Measurements from ENCODE around the gene TSHR. TPM values are rescaled to one million over a fixed set of nuclear protein-coding genes. Genes with fewer than 3 reads are reported as not detected.
"Not testable (repeated sequence)": the region's sequence is repeated elsewhere in the genome, so short reads cannot be mapped to it uniquely, and the experiment has no call there.

TSHR gene
- polyA plus RNA-seq, 4 donors: 0.01 to 0.81 (median 0.12) TPM; not detected in 1

DNA sequence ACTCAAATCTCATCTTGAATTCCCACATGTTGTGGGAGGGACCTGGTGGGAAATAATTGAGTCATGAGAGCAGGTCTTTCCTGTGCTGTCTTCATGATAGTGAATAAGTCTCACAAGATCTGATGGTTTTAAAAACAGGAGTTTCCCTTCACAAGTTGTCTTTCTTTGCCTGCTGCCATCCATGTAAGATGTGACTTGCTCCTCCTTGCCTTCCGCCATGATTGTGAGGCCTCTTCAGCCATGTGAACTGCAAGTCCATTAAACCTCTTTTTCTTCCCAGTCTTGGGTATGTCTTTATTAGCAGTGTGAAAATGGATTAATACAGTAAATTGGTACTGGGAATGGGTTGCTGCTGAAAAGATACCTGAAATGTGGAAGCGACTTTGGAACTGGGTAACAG is 98.6 kb downstream of the TSHR start:
- H3K9me3 ChIP-seq (ENCODE audit: control insufficient read depth in 2 of 2, insufficient read depth in 1 of 2, low read depth in 1 of 2, low read length in 1 of 2); H3K36me3 ChIP-seq (ENCODE audit: control insufficient read depth in 3 of 3, insufficient read depth in 2 of 3, low read depth in 1 of 3, low read length in 3 of 3); H3K4me1 ChIP-seq (ENCODE audit: control insufficient read depth in 3 of 3, insufficient read depth in 2 of 3, low read depth in 1 of 3, low read length in 2 of 3); H3K4me3 ChIP-seq (ENCODE audit: low read depth in 1 of 3, low read length in 3 of 3); DNase-seq; FAIRE-seq; H3K27ac ChIP-seq (ENCODE audit: low read depth in 1 of 3, low read length in 2 of 3); H3K27me3 ChIP-seq (ENCODE audit: control insufficient read depth in 3 of 3, insufficient read depth in 3 of 3, low read length in 3 of 3): not testable (repeated sequence)
- 89 to 95% (median 93%) methylated on average over 2 of the region's 2 CpGs for WGBS, 3 donors

- H3K36me3 ChIP-seq (ENCODE audit: control insufficient read depth in 3 of 3, insufficient read depth in 2 of 3, low read depth in 1 of 3, low read length in 3 of 3): no peaks in the 10 kb centered on the region
- H3K4me1 ChIP-seq (ENCODE audit: control insufficient read depth in 3 of 3, insufficient read depth in 2 of 3, low read depth in 1 of 3, low read length in 2 of 3): no peaks in the 10 kb centered on the region
- FAIRE-seq (no peak), DNase-seq (no peak)
- H3K27me3 ChIP-seq (ENCODE audit: control insufficient read depth in 3 of 3, insufficient read depth in 3 of 3, low read length in 3 of 3): no peaks in the 10 kb centered on the region
- H3K9me3 ChIP-seq (ENCODE audit: control insufficient read depth in 2 of 2, insufficient read depth in 1 of 2, low read depth in 1 of 2, low read length in 1 of 2): peaks cover 0 to 6% of the 10 kb centered on the region in 2 donors
- H3K27ac ChIP-seq (ENCODE audit: low read depth in 1 of 3, low read length in 2 of 3): no peak overlapping the region
- no peak overlapping the region for H3K4me3 ChIP-seq (ENCODE audit: low read depth in 1 of 3, low read length in 3 of 3)
- WGBS, 3 donors: 94% methylated on average over 5 of the region's 5 CpGs
Observed at GRCh38 chr14:81055971-81056370, 100.5 kb downstream of the TSHR start.

- no peak overlapping the region for H3K4me3 ChIP-seq (ENCODE audit: low read depth in 1 of 3, low read length in 3 of 3)
- FAIRE-seq (no peak), DNase-seq (no peak)
- H3K27me3 ChIP-seq (ENCODE audit: control insufficient read depth in 3 of 3, insufficient read depth in 3 of 3, low read length in 3 of 3): no peaks in the 10 kb centered on the region
- 41 to 51% (median 43%) methylated on average over 4 of the region's 4 CpGs for WGBS, 3 donors
- H3K9me3 ChIP-seq (ENCODE audit: control insufficient read depth in 2 of 2, insufficient read depth in 1 of 2, low read depth in 1 of 2, low read length in 1 of 2): no peaks in the 10 kb centered on the region
- no peaks in the 10 kb centered on the region for H3K4me1 ChIP-seq (ENCODE audit: control insufficient read depth in 3 of 3, insufficient read depth in 2 of 3, low read depth in 1 of 3, low read length in 2 of 3)
- H3K27ac ChIP-seq (ENCODE audit: low read depth in 1 of 3, low read length in 2 of 3): no peak overlapping the region
- no peaks in the 10 kb centered on the region for H3K36me3 ChIP-seq (ENCODE audit: control insufficient read depth in 3 of 3, insufficient read depth in 2 of 3, low read depth in 1 of 3, low read length in 3 of 3)
Observed at GRCh38 chr14:81062380-81062779, 107.0 kb downstream of the TSHR start.

GRCh38 chr14:81062816-81063215 is 107.4 kb downstream of the TSHR start:
- no peaks in the 10 kb centered on the region for H3K4me1 ChIP-seq (ENCODE audit: control insufficient read depth in 3 of 3, insufficient read depth in 2 of 3, low read depth in 1 of 3, low read length in 2 of 3)
- no peak overlapping the region for H3K27ac ChIP-seq (ENCODE audit: low read depth in 1 of 3, low read length in 2 of 3)
- FAIRE-seq (no peak), DNase-seq (no peak)
- H3K27me3 ChIP-seq (ENCODE audit: control insufficient read depth in 3 of 3, insufficient read depth in 3 of 3, low read length in 3 of 3): no peaks in the 10 kb centered on the region
- no peaks in the 10 kb centered on the region for H3K36me3 ChIP-seq (ENCODE audit: control insufficient read depth in 3 of 3, insufficient read depth in 2 of 3, low read depth in 1 of 3, low read length in 3 of 3)
- no peaks in the 10 kb centered on the region for H3K9me3 ChIP-seq (ENCODE audit: control insufficient read depth in 2 of 2, insufficient read depth in 1 of 2, low read depth in 1 of 2, low read length in 1 of 2)
- WGBS, 3 donors: 16 to 28% (median 26%) methylated on average over 4 of the region's 4 CpGs
- no peak overlapping the region for H3K4me3 ChIP-seq (ENCODE audit: low read depth in 1 of 3, low read length in 3 of 3)

- Histone ChIP-seq H3K9me3 (ENCODE audit: control insufficient read depth in 2 of 2, insufficient read depth in 1 of 2, low read depth in 1 of 2, low read length in 1 of 2) (peaks cover 0 to 4% of the 10 kb centered on the region in 2 donors), H3K27ac (ENCODE audit: low read depth in 1 of 3, low read length in 2 of 3) (no peak overlapping the region), H3K27me3 (ENCODE audit: control insufficient read depth in 3 of 3, insufficient read depth in 3 of 3, low read length in 3 of 3) (no peaks in the 10 kb centered on the region), H3K4me1 (ENCODE audit: control insufficient read depth in 3 of 3, insufficient read depth in 2 of 3, low read depth in 1 of 3, low read length in 2 of 3) (no peaks in the 10 kb centered on the region), H3K36me3 (ENCODE audit: control insufficient read depth in 3 of 3, insufficient read depth in 2 of 3, low read depth in 1 of 3, low read length in 3 of 3) (no peaks in the 10 kb centered on the region), H3K4me3 (ENCODE audit: low read depth in 1 of 3, low read length in 3 of 3) (no peak overlapping the region)
- no peak for DNase-seq
- 34 to 50% (median 41%) methylated on average over 1 of the region's 1 CpG for WGBS, 3 donors
- FAIRE-seq: no peak
Observed at GRCh38 chr14:81066672-81067071, 111.3 kb downstream of the TSHR start.

GRCh38 chr14:81067156-81067555 is 111.7 kb downstream of the TSHR start:
- no peak overlapping the region for H3K27ac ChIP-seq (ENCODE audit: low read depth in 1 of 3, low read length in 2 of 3)
- H3K9me3 ChIP-seq (ENCODE audit: control insufficient read depth in 2 of 2, insufficient read depth in 1 of 2, low read depth in 1 of 2, low read length in 1 of 2): peaks cover 0 to 4% of the 10 kb centered on the region in 2 donors
- H3K27me3 ChIP-seq (ENCODE audit: control insufficient read depth in 3 of 3, insufficient read depth in 3 of 3, low read length in 3 of 3): no peaks in the 10 kb centered on the region
- no peaks in the 10 kb centered on the region for H3K4me1 ChIP-seq (ENCODE audit: control insufficient read depth in 3 of 3, insufficient read depth in 2 of 3, low read depth in 1 of 3, low read length in 2 of 3)
- WGBS, 3 donors: 90 to 96% (median 93%) methylated on average over 2 of the region's 2 CpGs
- no peaks in the 10 kb centered on the region for H3K36me3 ChIP-seq (ENCODE audit: control insufficient read depth in 3 of 3, insufficient read depth in 2 of 3, low read depth in 1 of 3, low read length in 3 of 3)
- FAIRE-seq (no peak), DNase-seq (no peak)
- no peak overlapping the region for H3K4me3 ChIP-seq (ENCODE audit: low read depth in 1 of 3, low read length in 3 of 3)

- H3K9me3 ChIP-seq (ENCODE audit: control insufficient read depth in 2 of 2, insufficient read depth in 1 of 2, low read depth in 1 of 2, low read length in 1 of 2): peaks cover 0 to 4% of the 10 kb centered on the region in 2 donors
- no peak overlapping the region for H3K4me3 ChIP-seq (ENCODE audit: low read depth in 1 of 3, low read length in 3 of 3)
- no peak for FAIRE-seq
- H3K36me3 ChIP-seq (ENCODE audit: control insufficient read depth in 3 of 3, insufficient read depth in 2 of 3, low read depth in 1 of 3, low read length in 3 of 3): no peaks in the 10 kb centered on the region
- H3K27me3 ChIP-seq (ENCODE audit: control insufficient read depth in 3 of 3, insufficient read depth in 3 of 3, low read length in 3 of 3): no peaks in the 10 kb centered on the region
- no peak overlapping the region for H3K27ac ChIP-seq (ENCODE audit: low read depth in 1 of 3, low read length in 2 of 3)
- WGBS, 3 donors: 86 to 95% (median 89%) methylated on average over 2 of the region's 2 CpGs
- H3K4me1 ChIP-seq (ENCODE audit: control insufficient read depth in 3 of 3, insufficient read depth in 2 of 3, low read depth in 1 of 3, low read length in 2 of 3): no peaks in the 10 kb centered on the region
- DNase-seq: no peak
Observed at GRCh38 chr14:81068176-81068782, 112.9 kb downstream of the TSHR start.

DNA sequence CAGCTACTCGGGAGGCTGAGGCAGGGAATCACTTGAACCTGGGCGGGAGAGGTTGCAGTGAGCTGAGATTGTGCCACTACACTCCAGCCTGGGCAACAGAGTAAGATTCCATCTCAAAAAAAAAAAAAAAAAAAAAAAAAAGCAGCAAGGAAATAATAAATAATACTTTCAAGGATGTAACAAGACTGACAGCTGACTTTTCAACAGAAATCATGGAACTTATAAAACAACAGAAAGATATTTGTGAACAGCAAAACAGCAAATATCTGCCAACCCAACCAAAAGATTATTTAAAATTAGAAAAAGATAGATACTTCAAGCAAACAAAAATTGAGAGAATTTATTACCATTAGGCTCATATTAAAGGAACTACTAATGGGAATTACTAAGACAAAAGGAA is 115.1 kb downstream of the TSHR start:
- H3K4me3 ChIP-seq (ENCODE audit: low read depth in 1 of 3, low read length in 3 of 3): no peak overlapping the region
- DNase-seq: no peak
- no peaks in the 10 kb centered on the region for H3K4me1 ChIP-seq (ENCODE audit: control insufficient read depth in 3 of 3, insufficient read depth in 2 of 3, low read depth in 1 of 3, low read length in 2 of 3)
- WGBS, 3 donors: 80 to 86% (median 80%) methylated on average over 2 of the region's 2 CpGs
- peaks cover 0 to 4% of the 10 kb centered on the region in 2 donors for H3K9me3 ChIP-seq (ENCODE audit: control insufficient read depth in 2 of 2, insufficient read depth in 1 of 2, low read depth in 1 of 2, low read length in 1 of 2)
- no peak for FAIRE-seq
- no peak overlapping the region for H3K27ac ChIP-seq (ENCODE audit: low read depth in 1 of 3, low read length in 2 of 3)
- no peaks in the 10 kb centered on the region for H3K36me3 ChIP-seq (ENCODE audit: control insufficient read depth in 3 of 3, insufficient read depth in 2 of 3, low read depth in 1 of 3, low read length in 3 of 3)
- no peaks in the 10 kb centered on the region for H3K27me3 ChIP-seq (ENCODE audit: control insufficient read depth in 3 of 3, insufficient read depth in 3 of 3, low read length in 3 of 3)

DNA sequence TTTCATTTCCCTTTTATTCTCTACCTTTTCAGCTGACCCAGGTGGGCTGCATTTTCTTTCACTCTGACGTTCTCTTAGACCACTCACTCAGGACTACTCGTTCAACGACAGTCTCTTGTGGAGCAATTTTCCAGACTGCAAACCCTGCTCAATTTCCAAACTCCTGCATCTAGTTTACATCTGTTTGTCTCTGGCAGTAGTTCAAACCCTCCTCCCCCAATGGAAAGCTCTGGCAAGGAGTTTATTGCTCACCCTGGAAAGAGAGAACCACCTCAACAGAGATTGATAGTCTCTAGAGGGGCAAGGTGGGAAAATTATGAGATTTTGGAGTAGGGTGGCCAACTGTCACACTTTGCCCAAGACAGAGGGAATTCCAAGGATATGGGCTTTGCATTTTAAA is 130.2 kb downstream of the TSHR start:
- WGBS, 3 donors: 62 to 89% (median 83%) methylated on average over 3 of the region's 3 CpGs
- Histone ChIP-seq H3K27me3 (ENCODE audit: control insufficient read depth in 3 of 3, insufficient read depth in 3 of 3, low read length in 3 of 3) (no peaks in the 10 kb centered on the region), H3K9me3 (ENCODE audit: control insufficient read depth in 2 of 2, insufficient read depth in 1 of 2, low read depth in 1 of 2, low read length in 1 of 2) (no peaks in the 10 kb centered on the region), H3K27ac (ENCODE audit: low read depth in 1 of 3, low read length in 2 of 3) (no peak overlapping the region), H3K4me1 (ENCODE audit: control insufficient read depth in 3 of 3, insufficient read depth in 2 of 3, low read depth in 1 of 3, low read length in 2 of 3) (no peaks in the 10 kb centered on the region), H3K36me3 (ENCODE audit: control insufficient read depth in 3 of 3, insufficient read depth in 2 of 3, low read depth in 1 of 3, low read length in 3 of 3) (no peaks in the 10 kb centered on the region), H3K4me3 (ENCODE audit: low read depth in 1 of 3, low read length in 3 of 3) (no peak overlapping the region)
- FAIRE-seq (no peak), DNase-seq (no peak)
